ENCODE data around the gene TMEM273. TPM values are rescaled to one million over a fixed set of nuclear protein-coding genes. Genes with fewer than 3 reads are reported as not detected.

Gene TMEM273
- total and polyA plus RNA-seq, 9 donors = 1.5 to 25.2 (median 5.0) TPM

DNA sequence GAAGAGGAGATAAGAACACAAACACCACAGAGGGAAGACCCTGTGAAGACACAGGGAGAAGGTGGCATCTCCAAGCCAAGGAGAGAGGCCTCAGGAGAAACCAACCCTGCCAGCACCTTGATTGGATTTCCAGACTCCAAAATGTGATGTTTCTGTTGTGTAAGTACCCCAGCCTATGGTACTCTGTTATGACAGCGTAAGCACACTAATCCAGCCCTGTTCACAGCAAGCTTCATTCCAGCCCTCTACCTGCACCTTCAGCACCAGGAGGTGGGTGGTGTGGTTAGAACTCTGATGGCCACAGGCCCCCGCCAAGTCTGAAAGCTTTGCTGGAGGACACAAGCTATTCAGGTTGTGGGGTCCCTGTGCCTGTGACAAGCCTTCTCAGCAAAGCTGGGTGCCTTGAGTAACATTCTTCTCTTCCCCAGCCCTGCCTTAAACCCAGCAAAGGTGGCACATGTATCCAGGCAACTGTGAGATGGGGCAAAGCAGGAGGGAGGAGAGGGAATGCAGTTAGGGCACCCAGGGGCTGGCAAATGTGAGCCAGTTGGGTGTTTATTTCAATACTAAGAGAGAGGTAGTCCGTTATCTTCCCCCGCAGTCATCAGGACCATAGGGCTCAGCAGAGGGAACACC, 77.4 kb downstream of the TMEM273 start:
- intact Hi-C loops (cut with DNase I) = loop anchor here in 1 of 4 donors (10.0 kb wide), 1 partner anchor 96 kb away; no protein-coding TSS in a partner anchor
- Histone ChIP-seq H3K27ac (peak overlapping the region in 1 of 2 donors; percentile 51), H3K4me3 (no peak overlapping the region), H3K4me1 (ENCODE audit: insufficient read depth) (peaks cover 57% of the 10 kb centered on the region), H3K9me3 (no peaks in the 10 kb centered on the region), H3K36me3 (no peaks in the 10 kb centered on the region), H3K27me3 (no peaks in the 10 kb centered on the region)
- TF ChIP-seq, protein P1, sequence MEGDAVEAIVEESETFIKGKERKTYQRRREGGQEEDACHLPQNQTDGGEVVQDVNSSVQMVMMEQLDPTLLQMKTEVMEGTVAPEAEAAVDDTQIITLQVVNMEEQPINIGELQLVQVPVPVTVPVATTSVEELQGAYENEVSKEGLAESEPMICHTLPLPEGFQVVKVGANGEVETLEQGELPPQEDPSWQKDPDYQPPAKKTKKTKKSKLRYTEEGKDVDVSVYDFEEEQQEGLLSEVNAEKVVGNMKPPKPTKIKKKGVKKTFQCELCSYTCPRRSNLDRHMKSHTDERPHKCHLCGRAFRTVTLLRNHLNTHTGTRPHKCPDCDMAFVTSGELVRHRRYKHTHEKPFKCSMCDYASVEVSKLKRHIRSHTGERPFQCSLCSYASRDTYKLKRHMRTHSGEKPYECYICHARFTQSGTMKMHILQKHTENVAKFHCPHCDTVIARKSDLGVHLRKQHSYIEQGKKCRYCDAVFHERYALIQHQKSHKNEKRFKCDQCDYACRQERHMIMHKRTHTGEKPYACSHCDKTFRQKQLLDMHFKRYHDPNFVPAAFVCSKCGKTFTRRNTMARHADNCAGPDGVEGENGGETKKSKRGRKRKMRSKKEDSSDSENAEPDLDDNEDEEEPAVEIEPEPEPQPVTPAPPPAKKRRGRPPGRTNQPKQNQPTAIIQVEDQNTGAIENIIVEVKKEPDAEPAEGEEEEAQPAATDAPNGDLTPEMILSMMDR (IDR thresholded peaks at IDR 0.05) = no peak
- TF ChIP-seq EP300 (IDR thresholded peaks at IDR 0.05) (no peak), POLR2A (IDR thresholded peaks at IDR 0.05) (no peak)
- 83 to 94% (median 85%) methylated on average over 4 of the region's 4 CpGs for WGBS, 3 donors
- no peak for DNase-seq

DNA sequence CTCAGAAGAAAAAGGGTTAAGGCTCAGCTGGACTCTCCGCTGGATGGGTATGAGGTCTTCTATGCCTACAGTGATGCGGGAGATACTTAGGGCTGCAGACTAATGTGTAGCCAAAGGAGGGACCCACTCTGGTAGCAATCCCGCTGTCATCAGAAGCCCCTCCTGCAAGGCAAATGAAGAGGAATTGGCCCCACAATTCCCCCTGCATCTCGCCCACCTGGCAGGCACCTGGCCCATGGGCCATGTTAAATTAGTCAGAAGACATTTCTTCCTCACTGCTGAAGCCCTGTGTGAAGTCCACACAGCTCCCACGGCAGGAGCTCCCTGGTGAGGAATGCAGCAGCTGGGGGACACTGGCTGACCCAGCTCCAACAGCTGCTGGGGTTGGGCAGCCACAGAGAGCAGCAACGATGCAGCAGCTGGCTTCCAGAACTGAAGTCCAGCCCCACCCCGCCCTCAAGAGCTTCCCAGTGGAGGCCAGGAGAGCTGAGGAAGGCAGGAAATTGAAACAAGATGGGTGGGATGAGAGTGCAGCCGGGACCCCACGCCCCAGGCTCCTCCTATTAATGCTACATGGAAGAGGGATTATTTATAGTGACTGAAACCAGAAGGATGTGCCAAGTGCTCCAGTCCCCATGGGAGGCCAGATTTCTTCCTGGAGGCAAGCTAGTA, 78.4 kb downstream of the TMEM273 start:
- Histone ChIP-seq H3K27ac (no peak overlapping the region), H3K36me3 (no peaks in the 10 kb centered on the region), H3K27me3 (no peaks in the 10 kb centered on the region), H3K4me1 (ENCODE audit: insufficient read depth) (peaks cover 56% of the 10 kb centered on the region), H3K9me3 (no peaks in the 10 kb centered on the region), H3K4me3 (no peak overlapping the region)
- TF ChIP-seq POLR2A (IDR thresholded peaks at IDR 0.05) (no peak), EP300 (IDR thresholded peaks at IDR 0.05) (no peak)
- TF ChIP-seq, protein P1 (IDR thresholded peaks at IDR 0.05) = no peak
- DNase-seq = peak; percentile 68 to 81 (median 70)
- intact Hi-C loops (cut with DNase I) = loop anchor here in 1 of 4 donors (10.0 kb wide), 1 partner anchor 95 kb away; no protein-coding TSS in a partner anchor
- WGBS, 3 donors = 19 to 35% (median 25%) methylated on average over 8 to 9 of the region's 9 CpGs

DNA sequence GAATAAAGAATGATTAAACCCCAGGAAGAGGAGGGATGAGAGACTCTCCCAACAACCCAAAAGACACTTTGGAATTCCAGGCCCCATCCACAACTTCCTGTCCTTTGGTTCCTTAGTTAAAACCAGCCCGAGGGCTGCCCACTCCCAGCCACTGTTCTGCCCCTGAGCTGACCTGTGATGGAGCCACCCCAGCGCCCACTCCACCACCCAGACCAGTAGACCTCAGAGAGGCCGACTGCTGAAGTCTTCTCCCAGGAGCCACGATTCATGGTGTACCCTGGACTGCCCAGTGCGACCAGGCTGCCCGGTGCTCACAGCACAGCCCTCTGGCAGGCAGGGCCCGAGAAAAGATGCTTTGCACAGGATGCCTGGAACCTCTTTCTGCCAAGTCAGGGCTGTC, 79.5 kb downstream of the TMEM273 start:
- TF ChIP-seq EP300 (IDR thresholded peaks at IDR 0.05) = no peak
- TF ChIP-seq POLR2A (IDR thresholded peaks at IDR 0.05) = no peak
- TF ChIP-seq, protein P1 (IDR thresholded peaks at IDR 0.05) = no peak
- Histone ChIP-seq H3K4me1 (ENCODE audit: insufficient read depth) (peaks cover 54% of the 10 kb centered on the region), H3K36me3 (no peaks in the 10 kb centered on the region), H3K27me3 (no peaks in the 10 kb centered on the region), H3K9me3 (no peaks in the 10 kb centered on the region), H3K4me3 (no peak overlapping the region), H3K27ac (no peak overlapping the region)
- DNase-seq = no peak
- intact Hi-C loops (cut with DNase I) = no loop called here
- WGBS, 3 donors = 91 to 96% (median 95%) methylated on average over 7 of the region's 7 CpGs

DNA sequence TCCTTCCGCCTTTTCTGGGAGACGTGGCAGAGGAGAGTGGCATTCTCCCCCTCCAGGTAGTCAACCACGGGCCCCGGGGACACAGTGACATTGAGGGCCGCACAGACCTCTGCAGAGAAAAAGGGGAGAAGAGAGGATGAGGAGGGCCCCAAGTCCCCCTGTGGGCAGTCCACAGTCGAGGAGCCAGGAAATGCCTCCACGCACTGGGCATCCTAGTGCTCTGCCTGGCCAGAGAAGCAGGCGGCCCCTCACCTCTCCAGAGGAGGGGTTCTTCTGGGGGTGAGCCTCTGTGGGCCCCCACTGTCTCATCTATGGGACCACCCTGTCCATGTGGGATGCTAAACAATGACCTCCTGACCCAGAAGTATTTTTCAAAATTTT, 80.3 kb downstream of the TMEM273 start:
- DNase-seq = no peak
- Histone ChIP-seq H3K9me3 (no peaks in the 10 kb centered on the region), H3K4me1 (ENCODE audit: insufficient read depth) (peaks cover 52% of the 10 kb centered on the region), H3K27me3 (no peaks in the 10 kb centered on the region), H3K4me3 (no peak overlapping the region), H3K36me3 (no peaks in the 10 kb centered on the region), H3K27ac (no peak overlapping the region)
- TF ChIP-seq EP300 (IDR thresholded peaks at IDR 0.05) = no peak
- TF ChIP-seq POLR2A (IDR thresholded peaks at IDR 0.05) = no peak
- TF ChIP-seq, protein P1 (IDR thresholded peaks at IDR 0.05) = no peak
- 87 to 93% (median 93%) methylated on average over 8 of the region's 8 CpGs for WGBS, 3 donors
- intact Hi-C loops (cut with DNase I) = no loop called here

Measured in ovary (tissue), 9 donors.